Esophagus squamous epithelium (tissue), 5 donors: ENCODE results near the gene RPRD2. TPM values are rescaled to one million over a fixed set of nuclear protein-coding genes. Genes with fewer than 3 reads are reported as not detected.
"Not testable (repeated sequence)": the region's sequence is repeated elsewhere in the genome, so short reads cannot be mapped to it uniquely, and the experiment has no call there.

ENCODE experiments used
- DNase-seq: peaks from one replicate; lab custom pipeline; 2025; lab: John Stamatoyannopoulos, UW
- H3K27ac ChIP-seq, 4 donors: fragments of 200-600 bp; sonication (generic); one replicate each; pipeline ENCODE4 v1.5.1; 2016 to 2019; ENCODE audit warnings: mild to moderate bottlenecking in 1 of 4
- H3K27me3 ChIP-seq, 4 donors: fragments of 200-600 bp; sonication (generic); 1 replicate in 3 of 4; 2 replicates in 1 of 4; pipeline versions ENCODE4 v1.5.1 to v1.6.0; 2017 to 2021; ENCODE audit warnings: antibody characterized with exemption in 1 of 4
- H3K36me3 ChIP-seq, 3 donors: fragments of 200-600 bp; sonication (generic); one replicate each; pipeline ENCODE4 v1.5.1; 2016 to 2019
- H3K4me1 ChIP-seq, 3 donors: fragments of 200-600 bp; sonication (generic); one replicate each; pipeline ENCODE4 v1.5.1; 2017 to 2019
- H3K4me3 ChIP-seq, 4 donors: fragments of 200-600 bp; sonication (generic); 1 replicate in 3 of 4; 2 replicates in 1 of 4; pipeline ENCODE4 v1.5.1; 2016 to 2019; ENCODE audit warnings: mild to moderate bottlenecking in 2 of 4, moderate library complexity in 1 of 4
- H3K9me3 ChIP-seq, 3 donors: fragments of 200-600 bp; sonication (generic); one replicate each; pipeline ENCODE4 v1.5.1; 2016 to 2019
- POLR2A ChIP-seq, 4 donors: fragments of 450-650 bp; IDR thresholded peaks; one replicate each; pipeline ENCODE4 v1.6.1; 2017; ENCODE audit warnings: antibody characterized with exemption in 4 of 4, mild to moderate bottlenecking in 4 of 4, moderate library complexity in 3 of 4
- WGBS, 2 donors: methylation state at CpG; one replicate each; pipeline ENCODE4 v1.1.5; 2018; 5-methylcytosine and 5-hydroxymethylcytosine counted together
- intact Hi-C: fragments of 100-400 bp; cut with DNase I; formaldehyde crosslinking; loops from one replicate; pipeline ENCODE4 v1.15.0; 2022
- total RNA-seq, 4 donors: library from RNA; depleted of rRNA; stranded (reverse); fragments of >200 nt; gene quantifications; one replicate each; pipeline ENCODE4 v1.1.0, GENCODE V29; 2016
- TF ChIP-seq, protein P1 (sequence below), 6 experiments: fragments of 450-650 bp in 4 of 6; fragments of 200-600 bp in 2 of 6; sonication (generic) in 2 of 6; IDR thresholded peaks; one replicate each; pipeline ENCODE4 v1.5.1; 2016 to 2019; ENCODE audit warnings: antibody characterized with exemption in 6 of 6, mild to moderate bottlenecking in 4 of 6, moderate library complexity in 4 of 6
- donor health status: DM: yes; HTN: yes; CAD: no.

RPRD2 gene
- total RNA-seq, result 10 to 100 TPM; 14.7 to 17.9 (median 15.2) TPM

DNA sequence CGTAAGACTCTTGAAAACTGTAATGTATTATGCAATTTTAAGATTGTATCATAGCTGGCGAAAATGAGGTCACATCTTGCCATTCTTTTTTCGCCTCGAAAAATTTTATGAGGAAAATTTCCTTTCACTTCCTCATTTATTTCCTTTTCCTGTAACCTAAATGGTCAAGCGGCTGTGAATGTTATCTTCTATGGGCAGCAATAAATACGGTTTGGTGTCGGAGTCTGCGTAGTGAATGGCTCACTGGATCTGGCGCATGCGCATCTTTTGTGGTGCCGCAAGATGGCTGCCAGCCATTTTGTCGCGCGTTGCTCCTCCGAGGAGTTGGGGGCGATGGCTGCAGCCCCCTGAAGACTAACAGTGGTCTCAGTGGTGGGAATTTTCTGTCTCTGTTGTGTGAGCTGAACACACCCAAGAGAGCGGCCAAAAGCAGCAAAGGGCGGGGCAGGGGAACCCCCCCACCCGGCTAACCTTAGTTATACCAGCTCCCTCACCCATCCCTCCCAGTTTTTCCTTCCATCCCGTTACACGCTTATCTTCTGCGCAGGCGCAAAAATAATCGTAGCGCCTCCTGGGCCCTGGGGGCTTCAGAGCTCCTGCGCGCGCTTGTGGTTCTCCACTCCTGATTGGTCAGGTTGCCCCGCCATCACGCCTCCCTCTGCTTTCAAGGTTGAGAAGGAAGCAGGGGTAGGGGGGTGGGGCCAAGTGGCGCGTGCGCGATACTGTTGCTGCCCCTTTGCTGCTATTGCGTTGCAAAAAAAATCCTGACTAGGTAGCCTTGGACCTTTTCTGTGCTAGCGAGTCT lies at the start of gene RPRD2:
Gene RPRD2, plus strand, starts transcription at position 722 of the 805 bp plus-strand sequence. CDS start 568 bp downstream, outside the sequence.
- peak within 1 kb of the TSS; percentile 94 to 98 (median 97) for H3K27ac ChIP-seq
- H3K4me3 ChIP-seq, result peak within 1 kb of the TSS; percentile 59 to 85 (median 76)

DNA sequence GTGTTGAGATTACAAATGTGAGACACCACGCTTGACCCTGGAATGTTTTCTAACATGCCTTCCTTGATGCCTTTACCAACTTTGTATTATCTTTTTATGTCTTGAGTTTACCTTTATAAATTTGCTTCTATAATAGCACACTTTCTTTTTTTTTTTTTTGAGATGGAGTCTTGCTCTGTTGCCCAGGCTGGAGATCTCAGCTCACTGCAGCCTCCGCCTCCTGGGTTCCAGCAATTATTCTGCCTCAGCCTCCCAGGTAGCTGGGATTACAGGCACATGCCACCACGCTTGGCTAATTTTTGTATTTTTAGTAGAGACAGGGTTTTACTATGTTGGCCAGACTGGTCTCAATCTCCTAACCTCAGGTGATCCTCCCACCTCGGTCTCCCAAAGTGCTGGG lies 49.3 kb upstream of the RPRD2 start:
- H3K27ac ChIP-seq, H3K27me3 ChIP-seq, DNase-seq, H3K4me1 ChIP-seq, H3K36me3 ChIP-seq, H3K4me3 ChIP-seq, H3K9me3 ChIP-seq, intact Hi-C loops: not testable (repeated sequence)
- WGBS, 2 donors, result 89 to 93% methylated on average over 4 of the region's 4 CpGs

More for the DNA sequence above, at the start of gene RPRD2:
- Histone ChIP-seq H3K27me3 (no peaks in the 10 kb centered on the region), H3K9me3 (no peaks in the 10 kb centered on the region), H3K36me3 (no peaks in the 10 kb centered on the region), H3K4me1 (peaks cover 3 to 36% (median 7%) of the 10 kb centered on the region in 3 donors)
- WGBS, 2 donors, result 1% methylated on average over 29 to 36 of the region's 36 CpGs
- TF ChIP-seq, protein P1, sequence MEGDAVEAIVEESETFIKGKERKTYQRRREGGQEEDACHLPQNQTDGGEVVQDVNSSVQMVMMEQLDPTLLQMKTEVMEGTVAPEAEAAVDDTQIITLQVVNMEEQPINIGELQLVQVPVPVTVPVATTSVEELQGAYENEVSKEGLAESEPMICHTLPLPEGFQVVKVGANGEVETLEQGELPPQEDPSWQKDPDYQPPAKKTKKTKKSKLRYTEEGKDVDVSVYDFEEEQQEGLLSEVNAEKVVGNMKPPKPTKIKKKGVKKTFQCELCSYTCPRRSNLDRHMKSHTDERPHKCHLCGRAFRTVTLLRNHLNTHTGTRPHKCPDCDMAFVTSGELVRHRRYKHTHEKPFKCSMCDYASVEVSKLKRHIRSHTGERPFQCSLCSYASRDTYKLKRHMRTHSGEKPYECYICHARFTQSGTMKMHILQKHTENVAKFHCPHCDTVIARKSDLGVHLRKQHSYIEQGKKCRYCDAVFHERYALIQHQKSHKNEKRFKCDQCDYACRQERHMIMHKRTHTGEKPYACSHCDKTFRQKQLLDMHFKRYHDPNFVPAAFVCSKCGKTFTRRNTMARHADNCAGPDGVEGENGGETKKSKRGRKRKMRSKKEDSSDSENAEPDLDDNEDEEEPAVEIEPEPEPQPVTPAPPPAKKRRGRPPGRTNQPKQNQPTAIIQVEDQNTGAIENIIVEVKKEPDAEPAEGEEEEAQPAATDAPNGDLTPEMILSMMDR (IDR thresholded peaks at IDR 0.05), result peak in 2 of 6 experiments; percentile 4 to 6
- peak in 3 of 4 donors; percentile 28 to 74 (median 44) for TF ChIP-seq POLR2A (IDR thresholded peaks at IDR 0.05)
- DNase-seq, result peak; percentile 98
- intact Hi-C loops, result no loop called here

DNA sequence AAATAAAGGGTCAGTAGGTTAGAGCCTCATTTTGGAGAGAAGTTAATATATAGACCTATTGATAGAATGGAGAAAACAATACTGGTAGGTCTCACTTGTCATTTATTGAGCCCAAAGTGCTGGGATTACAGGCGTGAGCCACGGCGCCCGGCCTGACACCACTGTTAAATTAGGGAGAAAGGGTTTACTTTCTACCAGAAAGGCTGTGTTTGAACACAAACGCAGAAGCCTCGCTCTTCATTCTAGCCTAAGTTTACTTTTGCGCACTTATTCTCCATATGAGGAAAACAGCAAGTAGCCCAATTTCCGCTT lies 43.3 kb upstream of the RPRD2 start:
- no peaks in the 10 kb centered on the region for H3K27me3 ChIP-seq
- peaks cover 0 to 35% (median 12%) of the 10 kb centered on the region in 3 donors for H3K4me1 ChIP-seq
- DNase-seq, result no peak
- TF ChIP-seq, protein P1 (IDR thresholded peaks at IDR 0.05), result no peak
- no peak for TF ChIP-seq POLR2A (IDR thresholded peaks at IDR 0.05)
- H3K27ac ChIP-seq, result peak overlapping the region; percentile 81 to 94 (median 90)
- H3K9me3 ChIP-seq, result no peaks in the 10 kb centered on the region
- peak overlapping the region; percentile 61 to 85 (median 80) for H3K4me3 ChIP-seq
- H3K36me3 ChIP-seq, result peaks cover 0 to 18% (median under 1%) of the 10 kb centered on the region in 3 donors
- 73 to 93% methylated on average over 7 of the region's 8 CpGs for WGBS, 2 donors
- intact Hi-C loops, result no loop called here

DNA sequence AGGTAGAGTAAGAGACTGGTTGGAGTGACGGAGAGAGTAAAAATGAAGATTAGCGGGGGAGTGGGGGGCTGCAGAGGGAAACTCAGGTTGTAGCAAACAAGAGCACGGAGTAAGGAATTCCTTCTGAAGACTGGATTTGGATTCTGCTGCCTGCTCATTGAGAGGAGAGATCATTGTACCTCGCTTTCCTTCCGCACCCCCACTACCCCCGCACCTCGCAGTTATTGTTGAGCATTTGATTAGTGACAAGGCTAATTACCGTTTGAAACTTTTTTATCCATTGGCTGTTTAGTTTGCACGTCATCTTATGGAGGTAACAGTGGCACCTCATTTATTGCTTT lies 42.2 kb upstream of the RPRD2 start:
- H3K36me3 ChIP-seq, result peaks cover 6 to 29% (median 10%) of the 10 kb centered on the region in 3 donors
- H3K9me3 ChIP-seq, result no peaks in the 10 kb centered on the region
- TF ChIP-seq POLR2A (IDR thresholded peaks at IDR 0.05), result no peak
- peak overlapping the region; percentile 81 to 94 (median 90) for H3K27ac ChIP-seq
- peaks cover 0 to 35% (median 12%) of the 10 kb centered on the region in 3 donors for H3K4me1 ChIP-seq
- no peaks in the 10 kb centered on the region for H3K27me3 ChIP-seq
- peak overlapping the region; percentile 61 to 85 (median 80) for H3K4me3 ChIP-seq
- intact Hi-C loops, result no loop called here
- 0% methylated on average over 9 of the region's 9 CpGs for WGBS, 2 donors
- DNase-seq, result no peak

DNA sequence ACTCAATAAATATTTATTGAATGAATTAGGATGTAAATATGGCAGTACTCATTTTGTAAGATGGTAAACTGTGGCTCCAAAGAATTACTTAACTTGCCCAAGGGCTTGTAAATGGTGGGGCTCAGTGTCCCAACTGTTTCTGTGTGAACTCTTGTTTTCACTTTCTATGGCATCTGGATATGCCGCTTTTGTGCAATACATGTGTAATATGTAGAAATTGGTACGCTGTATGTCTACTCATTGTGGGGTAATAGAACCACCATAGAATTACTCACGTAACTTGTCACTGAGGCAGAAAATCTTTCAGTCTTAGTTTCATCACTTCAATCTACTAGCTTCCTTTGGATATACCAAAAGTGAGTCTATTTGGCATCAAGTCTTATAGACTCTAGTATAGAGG lies 41.6 kb upstream of the RPRD2 start:
- H3K27me3 ChIP-seq, result no peaks in the 10 kb centered on the region
- peak overlapping the region in 3 of 4 donors; percentile 81 to 94 (median 89) for H3K27ac ChIP-seq
- intact Hi-C loops, result no loop called here
- H3K4me1 ChIP-seq, result peaks cover 0 to 35% (median 12%) of the 10 kb centered on the region in 3 donors
- H3K4me3 ChIP-seq, result peak overlapping the region; percentile 61 to 85 (median 80)
- WGBS, 2 donors, result 61 to 77% methylated on average over 3 of the region's 3 CpGs
- no peak for DNase-seq
- H3K9me3 ChIP-seq, result no peaks in the 10 kb centered on the region
- H3K36me3 ChIP-seq, result peaks cover 6 to 34% (median 10%) of the 10 kb centered on the region in 3 donors
- TF ChIP-seq POLR2A (IDR thresholded peaks at IDR 0.05), result no peak
- TF ChIP-seq, protein P1 (IDR thresholded peaks at IDR 0.05), result no peak

DNA sequence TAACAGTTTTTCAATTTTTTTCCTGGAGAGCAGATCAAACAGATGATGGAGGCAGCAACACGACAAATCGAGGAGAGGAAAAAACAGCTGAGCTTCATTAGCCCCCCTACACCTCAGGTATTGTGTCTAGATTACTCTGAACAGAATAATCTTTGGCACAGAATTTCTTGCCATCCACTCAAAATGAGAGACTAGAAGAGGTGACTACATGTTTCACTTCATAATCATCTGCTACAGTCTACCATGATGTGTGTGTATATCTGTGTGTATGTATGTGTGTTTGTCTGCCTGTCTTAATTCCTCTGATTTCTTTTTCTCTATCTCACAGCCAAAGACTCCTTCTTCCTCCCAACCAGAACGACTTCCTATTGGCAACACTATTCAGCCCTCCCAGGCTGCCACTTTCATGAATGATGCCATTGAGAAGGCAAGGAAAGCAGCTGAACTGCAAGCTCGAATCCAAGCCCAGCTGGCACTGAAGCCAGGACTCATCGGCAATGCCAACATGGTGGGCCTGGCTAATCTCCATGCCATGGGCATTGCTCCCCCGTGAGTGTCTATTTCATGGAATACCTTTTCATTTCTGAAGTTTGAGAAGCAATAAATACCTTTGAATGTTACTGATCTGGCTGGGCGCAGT lies 31.2 kb upstream of the RPRD2 start:
- intact Hi-C loops, result no loop called here
- TF ChIP-seq POLR2A (IDR thresholded peaks at IDR 0.05), result no peak
- TF ChIP-seq, protein P1 (IDR thresholded peaks at IDR 0.05), result no peak
- no peak for DNase-seq
- Histone ChIP-seq H3K27me3 (no peaks in the 10 kb centered on the region), H3K4me3 (no peak overlapping the region), H3K4me1 (no peaks in the 10 kb centered on the region), H3K36me3 (peaks cover 14 to 100% (median 56%) of the 10 kb centered on the region in 3 donors), H3K9me3 (no peaks in the 10 kb centered on the region), H3K27ac (no peak overlapping the region)
- 85 to 93% methylated on average over 7 of the region's 7 CpGs for WGBS, 2 donors
